Endothelial cell (in vitro differentiated cells): Measurements from ENCODE around the gene PDPK1. TPM values are rescaled to one million over a fixed set of nuclear protein-coding genes. Genes with fewer than 3 reads are reported as not detected.
A peak's percentile ranks its signal among the peaks of the same experiment; 100 is the strongest.
"Not testable (repeated sequence)": the region's sequence is repeated elsewhere in the genome, so short reads cannot be mapped to it uniquely, and the experiment has no call there.

Experiments used
- DNase-seq: peaks from one replicate; pipeline ENCODE4 v3.0.0; 2021; ENCODE audit warnings: low spot score
- H3K27ac Mint-ChIP-seq: one replicate; pipeline ENCODE4 v1.8.0; 2021; ENCODE audit warnings: mixed read lengths, inconsistent platforms; ENCODE audit not compliant: unreplicated experiment
- H3K27me3 Mint-ChIP-seq: one replicate; pipeline ENCODE4 v1.8.0; 2021; ENCODE audit warnings: mild to moderate bottlenecking, moderate library complexity, mixed read lengths, inconsistent platforms; ENCODE audit not compliant: unreplicated experiment
- H3K36me3 Mint-ChIP-seq: one replicate; pipeline ENCODE4 v1.8.0; 2021; ENCODE audit warnings: mild to moderate bottlenecking, low read depth, mixed read lengths, inconsistent platforms; ENCODE audit not compliant: unreplicated experiment
- H3K4me1 Mint-ChIP-seq: one replicate; pipeline ENCODE4 v1.8.0; 2021; ENCODE audit warnings: mild to moderate bottlenecking, mixed read lengths, inconsistent platforms; ENCODE audit not compliant: unreplicated experiment
- H3K4me3 Mint-ChIP-seq: one replicate; pipeline ENCODE4 v1.8.0; 2021; ENCODE audit warnings: mild to moderate bottlenecking, mixed read lengths, inconsistent platforms; ENCODE audit not compliant: unreplicated experiment
- H3K9me3 Mint-ChIP-seq: one replicate; pipeline ENCODE4 v1.8.0; 2021; ENCODE audit warnings: mixed read lengths, inconsistent platforms; ENCODE audit not compliant: unreplicated experiment
- total RNA-seq: library from RNA; stranded (reverse); fragmentation: NEBNext Ultra II Directional; extraction: Animal tissue kit (Norgen Biotek cat#: 25700); gene quantifications from one replicate; pipeline ENCODE4 v1.2.1, GENCODE V29; 2021; ENCODE audit not compliant: unreplicated experiment
- TF ChIP-seq, protein P1 (sequence below): fragments of 200-600 bp; sonication (generic); IDR thresholded peaks from one replicate; pipeline ENCODE4 v1.5.0; 2021; ENCODE audit warnings: antibody characterized with exemption; ENCODE audit not compliant: unreplicated experiment

PDPK1 gene
- total RNA-seq, 1 donor from 2014 or later: 33.6 TPM

DNA sequence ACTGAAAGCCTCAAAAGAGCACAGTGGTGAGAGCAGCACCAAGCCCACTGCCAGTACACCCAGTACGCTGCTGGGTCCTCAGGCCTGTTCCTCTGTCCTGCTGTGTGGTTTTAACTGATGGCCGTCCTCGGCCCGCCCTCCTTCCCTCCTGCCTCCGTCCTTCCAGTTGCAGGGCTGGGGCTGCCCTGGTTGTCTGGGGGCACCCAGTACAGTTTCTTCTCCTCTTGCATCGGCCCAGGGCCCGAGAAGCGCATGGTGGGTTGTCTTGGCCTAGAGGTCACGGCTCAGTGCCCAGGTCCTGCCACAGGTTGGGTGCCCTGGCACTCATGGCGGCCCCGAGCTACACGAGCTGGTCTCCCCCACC is 73.7 kb downstream of the PDPK1 start:
- TF ChIP-seq, protein P1, sequence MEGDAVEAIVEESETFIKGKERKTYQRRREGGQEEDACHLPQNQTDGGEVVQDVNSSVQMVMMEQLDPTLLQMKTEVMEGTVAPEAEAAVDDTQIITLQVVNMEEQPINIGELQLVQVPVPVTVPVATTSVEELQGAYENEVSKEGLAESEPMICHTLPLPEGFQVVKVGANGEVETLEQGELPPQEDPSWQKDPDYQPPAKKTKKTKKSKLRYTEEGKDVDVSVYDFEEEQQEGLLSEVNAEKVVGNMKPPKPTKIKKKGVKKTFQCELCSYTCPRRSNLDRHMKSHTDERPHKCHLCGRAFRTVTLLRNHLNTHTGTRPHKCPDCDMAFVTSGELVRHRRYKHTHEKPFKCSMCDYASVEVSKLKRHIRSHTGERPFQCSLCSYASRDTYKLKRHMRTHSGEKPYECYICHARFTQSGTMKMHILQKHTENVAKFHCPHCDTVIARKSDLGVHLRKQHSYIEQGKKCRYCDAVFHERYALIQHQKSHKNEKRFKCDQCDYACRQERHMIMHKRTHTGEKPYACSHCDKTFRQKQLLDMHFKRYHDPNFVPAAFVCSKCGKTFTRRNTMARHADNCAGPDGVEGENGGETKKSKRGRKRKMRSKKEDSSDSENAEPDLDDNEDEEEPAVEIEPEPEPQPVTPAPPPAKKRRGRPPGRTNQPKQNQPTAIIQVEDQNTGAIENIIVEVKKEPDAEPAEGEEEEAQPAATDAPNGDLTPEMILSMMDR: no peak
- no peaks in the 10 kb centered on the region for H3K9me3 Mint-ChIP-seq
- no peak overlapping the region for H3K27ac Mint-ChIP-seq
- peaks cover 15% of the 10 kb centered on the region for H3K36me3 Mint-ChIP-seq
- peaks cover 4% of the 10 kb centered on the region for H3K4me1 Mint-ChIP-seq
- H3K4me3 Mint-ChIP-seq: no peak overlapping the region
- DNase-seq: no peak
- peaks cover 6% of the 10 kb centered on the region for H3K27me3 Mint-ChIP-seq

- not testable (repeated sequence) for DNase-seq, H3K4me3 Mint-ChIP-seq, H3K9me3 Mint-ChIP-seq, H3K27ac Mint-ChIP-seq, H3K27me3 Mint-ChIP-seq, H3K4me1 Mint-ChIP-seq
- H3K36me3 Mint-ChIP-seq: peaks cover 15% of the 10 kb centered on the region
Observed at GRCh38 chr16:2611877-2612276, 74.1 kb downstream of the PDPK1 start.

- H3K4me1 Mint-ChIP-seq, H3K4me3 Mint-ChIP-seq, H3K27me3 Mint-ChIP-seq, H3K27ac Mint-ChIP-seq, DNase-seq, H3K9me3 Mint-ChIP-seq: not testable (repeated sequence)
- H3K36me3 Mint-ChIP-seq: peaks cover 15% of the 10 kb centered on the region
Observed at GRCh38 chr16:2613251-2613650, 75.4 kb downstream of the PDPK1 start.

DNA sequence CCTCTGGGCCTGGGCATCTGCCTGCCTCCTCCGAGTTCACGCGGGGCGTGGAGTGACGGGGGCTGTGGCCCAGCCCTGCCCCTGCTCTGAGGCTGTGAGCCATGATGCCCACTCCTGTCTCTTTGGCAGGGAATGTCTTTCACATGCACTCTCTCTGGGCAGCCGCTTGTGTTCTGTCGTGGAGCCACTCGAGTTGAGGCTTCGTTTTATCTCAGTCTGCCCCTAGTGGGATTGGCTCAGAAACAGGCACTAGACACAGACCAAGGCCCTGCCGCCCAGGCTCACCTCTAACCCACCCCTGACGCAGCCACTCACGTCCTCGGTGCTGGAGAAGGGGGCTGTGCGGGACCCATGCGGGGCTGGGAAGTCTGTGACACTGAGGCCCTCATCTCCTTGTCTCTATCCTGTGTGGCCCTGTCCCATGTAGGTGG is 77.0 kb downstream of the PDPK1 start:
- H3K27ac Mint-ChIP-seq: peak overlapping the region; percentile 9
- H3K27me3 Mint-ChIP-seq: peaks cover 6% of the 10 kb centered on the region
- no peak for DNase-seq

GRCh38 chr16:2618964-2619363 is 81.1 kb downstream of the PDPK1 start:
- H3K36me3 Mint-ChIP-seq: not testable (repeated sequence)

More for the DNA sequence above, 77.0 kb downstream of the PDPK1 start:
- peaks cover 15% of the 10 kb centered on the region for H3K36me3 Mint-ChIP-seq
- TF ChIP-seq, protein P1: no peak
- H3K4me1 Mint-ChIP-seq: no peaks in the 10 kb centered on the region
- H3K4me3 Mint-ChIP-seq: peak overlapping the region; percentile 37
- H3K9me3 Mint-ChIP-seq: no peaks in the 10 kb centered on the region

GRCh38 chr16:2619628-2620027 is 81.8 kb downstream of the PDPK1 start:
- H3K27me3 Mint-ChIP-seq, H3K36me3 Mint-ChIP-seq, H3K9me3 Mint-ChIP-seq, H3K27ac Mint-ChIP-seq, H3K4me3 Mint-ChIP-seq, H3K4me1 Mint-ChIP-seq: not testable (repeated sequence)
- DNase-seq: peak; percentile 13

More at GRCh38 chr16:2618964-2619363, 81.1 kb downstream of the PDPK1 start:
- H3K27me3 Mint-ChIP-seq, H3K4me3 Mint-ChIP-seq, H3K4me1 Mint-ChIP-seq, H3K27ac Mint-ChIP-seq, DNase-seq, H3K9me3 Mint-ChIP-seq: not testable (repeated sequence)

DNA sequence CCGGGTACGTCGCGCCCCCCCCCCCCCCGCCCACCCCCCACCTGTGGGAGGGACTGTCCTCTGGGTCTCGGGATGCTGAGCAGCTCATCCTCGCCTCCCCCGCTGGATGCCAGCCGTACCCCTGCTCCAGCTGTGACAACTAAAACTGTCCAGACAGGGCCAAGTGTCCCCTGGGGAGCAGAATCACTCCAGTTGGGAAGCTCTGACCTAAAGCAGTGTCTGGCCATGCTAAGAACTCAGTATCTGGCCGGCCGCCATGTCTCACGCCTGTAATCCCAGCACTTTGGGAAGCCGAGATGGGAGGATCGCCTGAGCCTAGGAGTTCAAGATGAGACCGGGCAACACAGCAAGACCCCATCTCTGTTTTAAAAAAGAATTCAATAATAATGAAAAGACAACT is 83.0 kb downstream of the PDPK1 start:
- not testable (repeated sequence) for H3K36me3 Mint-ChIP-seq, DNase-seq, H3K9me3 Mint-ChIP-seq, H3K27me3 Mint-ChIP-seq, H3K4me3 Mint-ChIP-seq, H3K27ac Mint-ChIP-seq, H3K4me1 Mint-ChIP-seq

- not testable (repeated sequence) for H3K36me3 Mint-ChIP-seq, H3K4me3 Mint-ChIP-seq, H3K4me1 Mint-ChIP-seq, H3K27ac Mint-ChIP-seq, DNase-seq, H3K9me3 Mint-ChIP-seq, H3K27me3 Mint-ChIP-seq
Observed at GRCh38 chr16:2621395-2621794, 83.6 kb downstream of the PDPK1 start.

DNA sequence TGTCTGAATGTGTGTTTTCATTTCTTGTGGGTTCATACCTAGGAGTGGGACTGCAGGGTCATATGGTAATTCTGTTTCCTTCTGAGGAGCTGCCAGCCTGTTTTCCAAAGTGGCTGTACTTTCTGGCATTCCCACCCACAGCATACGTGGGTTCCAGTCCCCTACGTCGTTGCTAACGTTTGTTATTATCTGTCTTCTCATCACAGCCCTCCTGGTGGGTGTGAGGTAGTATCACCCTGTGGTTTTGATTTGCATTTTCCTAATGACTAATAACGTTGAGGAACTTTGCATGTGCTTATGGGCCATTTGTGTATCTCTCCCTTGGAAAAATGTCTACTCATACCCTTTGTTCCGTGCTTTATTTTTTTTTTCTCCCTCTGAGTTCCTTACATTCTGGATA is 89.3 kb downstream of the PDPK1 start:
- not testable (repeated sequence) for H3K27me3 Mint-ChIP-seq, H3K4me3 Mint-ChIP-seq, H3K27ac Mint-ChIP-seq, H3K9me3 Mint-ChIP-seq, H3K36me3 Mint-ChIP-seq, H3K4me1 Mint-ChIP-seq, DNase-seq

DNA sequence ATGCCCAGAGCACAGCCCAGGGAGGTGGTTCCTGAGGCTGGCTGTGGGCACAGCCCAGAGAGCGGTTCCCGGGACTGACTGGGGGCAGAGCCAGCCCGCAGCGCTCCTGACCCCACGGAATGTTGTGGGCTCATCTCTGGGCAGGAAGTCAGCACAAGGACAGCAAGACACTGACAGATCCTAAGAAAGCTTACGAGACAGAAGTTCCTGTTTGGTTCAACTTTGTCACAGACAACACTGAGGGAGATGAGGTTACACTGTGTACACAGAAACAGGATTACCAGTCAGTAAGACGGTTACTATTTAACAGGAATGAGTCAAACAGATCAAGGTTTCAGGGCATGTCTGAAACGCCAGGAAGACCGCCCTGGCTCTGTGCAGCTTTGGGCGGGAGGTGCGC is 93.4 kb downstream of the PDPK1 start:
- not testable (repeated sequence) for H3K27ac Mint-ChIP-seq, H3K4me1 Mint-ChIP-seq, H3K4me3 Mint-ChIP-seq, H3K36me3 Mint-ChIP-seq, H3K9me3 Mint-ChIP-seq, DNase-seq, H3K27me3 Mint-ChIP-seq

GRCh38 chr16:2632291-2632690 is 94.5 kb downstream of the PDPK1 start:
- H3K27me3 Mint-ChIP-seq, DNase-seq, H3K4me3 Mint-ChIP-seq, H3K4me1 Mint-ChIP-seq, H3K36me3 Mint-ChIP-seq, H3K27ac Mint-ChIP-seq, H3K9me3 Mint-ChIP-seq: not testable (repeated sequence)
